HG03159 (cell line): ENCODE measurements around the gene KRTAP1-1.
"Not testable (repeated sequence)": the region's sequence is repeated elsewhere in the genome, so short reads cannot be mapped to it uniquely, and the experiment has no call there.

ENCODE experiments used
- ATAC-seq: cut with Tn5 transposase; IDR thresholded peaks from one replicate; pipeline ENCODE4 v1.9.1; 2021; ENCODE audit warnings: mild to moderate bottlenecking, moderate library complexity; ENCODE audit not compliant: unreplicated experiment

KRTAP1-1 gene

DNA sequence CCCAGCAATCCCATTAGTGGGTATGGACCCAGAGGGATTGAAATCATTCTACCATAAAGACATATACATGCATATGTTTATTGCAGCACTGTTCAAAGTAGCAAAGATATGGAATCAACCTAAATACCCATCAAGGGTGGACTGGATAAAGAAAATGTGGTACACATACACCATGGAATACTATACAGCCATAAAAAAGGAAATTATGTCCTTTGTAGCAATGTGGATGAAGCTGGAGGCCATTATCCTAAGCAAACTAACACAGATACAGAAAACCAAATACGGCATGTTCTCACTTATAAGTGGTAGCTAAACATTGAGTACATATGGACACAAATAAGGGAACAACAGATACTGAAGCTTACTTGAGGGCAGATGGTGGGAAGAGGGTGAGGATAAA lies 16.3 kb upstream of the KRTAP1-1 start:
- ATAC-seq, result no peak

DNA sequence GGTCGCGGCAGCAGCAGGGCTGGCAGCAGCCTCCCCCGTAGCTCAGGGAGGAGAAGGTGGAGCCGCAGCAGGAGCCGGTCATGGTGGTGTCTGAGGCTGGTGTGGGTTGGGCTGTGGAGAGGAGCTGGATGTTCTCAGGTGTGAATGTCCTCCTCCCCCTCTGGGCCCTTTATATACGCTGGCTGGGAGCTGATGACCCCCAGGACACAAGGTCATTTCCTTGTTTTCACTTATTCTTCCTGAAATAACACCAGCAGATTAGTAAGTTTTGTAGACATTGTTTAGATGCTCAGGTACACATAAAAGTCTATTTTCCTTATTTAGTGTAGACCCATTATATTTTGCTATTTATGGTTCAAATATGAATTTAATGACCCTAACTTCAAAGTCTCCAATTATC lies 13.9 kb upstream of the KRTAP1-1 start, which contains the start of gene KRTAP2-2:
Gene KRTAP2-2, minus strand, starts transcription at position 101 of the 400 bp plus-strand sequence. Its CDS starts 19 bp downstream, at position 82.
- ATAC-seq, result not testable (repeated sequence)

DNA sequence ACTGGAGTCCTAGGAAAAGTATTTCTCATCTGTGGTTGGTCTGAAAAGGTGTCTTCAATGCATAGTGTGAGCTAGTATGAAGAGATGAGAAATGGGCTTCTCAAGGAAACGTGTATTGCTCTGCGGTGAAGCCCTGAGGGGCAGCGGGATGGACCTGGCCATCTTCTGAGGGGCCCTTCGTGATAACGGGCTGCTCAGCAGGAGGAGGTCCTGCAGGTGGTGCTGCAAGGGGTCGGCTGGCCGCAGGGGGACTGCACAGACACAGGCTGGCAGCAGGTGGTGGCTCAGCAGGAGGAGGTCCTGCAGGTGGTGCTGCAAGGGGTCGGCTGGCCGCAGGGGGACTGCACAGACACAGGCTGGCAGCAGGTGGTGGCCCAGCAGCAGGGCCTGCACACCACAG lies 13.3 kb upstream of the KRTAP1-1 start:
- not testable (repeated sequence) for ATAC-seq

DNA sequence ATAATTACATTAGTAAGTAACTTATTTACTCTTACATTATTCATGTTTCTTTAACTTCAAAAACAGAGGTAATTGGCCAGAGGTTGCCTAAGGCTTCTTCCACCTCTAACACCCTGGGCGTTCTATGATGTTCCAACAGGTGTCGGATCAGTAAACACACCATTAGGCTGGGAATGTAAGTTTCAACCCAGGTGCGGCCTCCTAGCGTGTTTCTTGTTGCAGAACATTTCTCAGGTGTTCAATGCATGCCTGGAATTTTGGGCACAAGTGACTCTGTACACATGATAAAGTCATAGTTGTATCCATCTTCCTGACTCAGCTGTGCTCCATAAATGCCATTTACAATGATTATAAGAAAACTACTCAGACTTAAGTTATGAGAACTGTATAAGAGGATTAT lies 12.8 kb upstream of the KRTAP1-1 start:
- ATAC-seq, result no peak

DNA sequence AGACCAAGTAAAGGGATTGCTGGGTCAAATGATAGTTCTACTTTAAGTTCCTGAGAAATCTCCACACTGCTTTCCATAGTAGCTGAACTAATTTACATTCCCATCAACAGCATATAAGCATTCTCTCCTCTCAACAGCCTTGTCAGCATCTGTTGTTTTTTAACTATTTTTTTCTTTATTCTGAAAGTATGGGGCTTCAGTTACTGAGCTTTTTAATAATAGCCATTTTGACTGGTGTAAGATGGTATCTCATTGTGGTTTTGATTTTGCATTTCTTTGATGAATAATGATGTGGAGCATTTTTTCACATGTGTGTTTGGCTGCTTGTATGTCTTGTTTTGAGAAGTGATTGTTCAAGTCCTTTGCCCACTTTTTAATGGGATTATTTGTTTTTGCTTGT lies 11.3 kb upstream of the KRTAP1-1 start:
- no peak for ATAC-seq

DNA sequence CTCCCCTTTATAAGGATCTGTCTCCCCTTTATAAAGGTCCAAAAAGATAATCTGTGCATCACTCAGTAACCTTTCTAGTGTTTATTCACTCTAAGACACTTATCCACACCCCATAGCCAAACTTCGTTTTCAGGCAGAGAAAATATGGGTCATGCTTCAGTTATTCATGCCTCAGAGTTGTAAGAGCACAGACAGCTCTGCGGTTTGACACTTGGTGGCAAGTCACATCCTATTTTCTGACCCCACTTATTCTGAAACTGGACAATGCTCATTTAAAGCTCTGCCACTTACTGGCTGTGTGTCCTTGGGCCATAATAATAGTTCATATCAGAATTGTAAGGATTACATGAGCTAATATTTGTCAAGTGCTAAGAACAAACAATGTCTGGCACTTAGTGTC lies 7.9 kb upstream of the KRTAP1-1 start:
- ATAC-seq, result no peak

DNA sequence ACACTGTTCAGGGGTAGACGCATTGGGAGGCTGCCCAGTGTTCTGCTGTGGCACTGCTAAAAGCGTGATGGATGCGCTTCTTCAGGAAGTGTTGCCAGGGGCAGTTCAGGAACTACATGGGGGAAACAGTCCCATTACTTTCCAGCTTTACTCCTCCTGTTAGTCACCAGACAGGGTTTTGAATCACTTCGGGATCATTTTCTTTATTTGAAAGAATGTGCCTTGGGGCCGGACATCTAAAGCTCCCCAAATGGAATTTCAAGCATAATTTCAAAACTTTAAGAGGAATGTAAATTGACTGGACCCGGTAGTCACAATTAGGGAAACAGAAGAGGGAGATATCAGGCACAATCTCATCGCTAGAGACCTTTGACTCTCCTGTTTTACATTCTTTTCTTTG lies 7.2 kb upstream of the KRTAP1-1 start:
- ATAC-seq, result no peak

DNA sequence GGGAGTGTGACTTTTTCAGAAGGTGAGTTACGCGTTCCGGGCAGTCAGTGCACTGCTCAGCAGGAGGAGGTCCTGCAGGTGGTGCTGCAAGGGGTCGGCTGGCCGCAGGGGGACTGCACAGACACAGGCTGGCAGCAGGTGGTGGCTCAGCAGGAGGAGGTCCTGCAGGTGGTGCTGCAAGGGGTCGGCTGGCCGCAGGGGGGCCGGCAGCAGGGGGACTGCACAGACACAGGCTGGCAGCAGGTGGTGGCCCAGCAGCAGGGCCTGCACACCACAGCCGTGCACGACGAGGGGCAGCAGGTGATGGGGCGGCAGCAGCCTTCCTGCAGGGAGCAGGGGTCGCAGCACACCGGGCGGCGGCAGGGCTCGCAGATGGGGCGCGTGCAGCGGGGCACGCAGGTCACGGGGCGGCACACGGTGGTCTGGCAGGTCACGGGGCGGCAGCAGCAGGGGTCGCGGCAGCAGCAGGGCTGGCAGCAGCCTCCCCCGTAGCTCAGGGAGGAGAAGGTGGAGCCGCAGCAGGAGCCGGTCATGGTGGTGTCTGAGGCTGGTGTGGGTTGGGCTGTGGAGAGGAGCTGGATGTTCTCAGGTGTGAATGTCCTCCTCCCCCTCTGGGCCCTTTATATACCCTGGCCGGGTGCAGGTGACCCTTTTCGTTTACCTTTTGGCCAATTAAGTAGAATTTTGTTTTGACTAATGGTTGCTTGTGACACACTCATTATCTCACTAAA lies 5.7 kb upstream of the KRTAP1-1 start, which contains the start of gene KRTAP2-1:
Gene KRTAP2-1, minus strand, starts transcription at position 582 of the 731 bp plus-strand sequence. Its CDS starts 49 bp downstream, at position 533.
- ATAC-seq, result not testable (repeated sequence)

DNA sequence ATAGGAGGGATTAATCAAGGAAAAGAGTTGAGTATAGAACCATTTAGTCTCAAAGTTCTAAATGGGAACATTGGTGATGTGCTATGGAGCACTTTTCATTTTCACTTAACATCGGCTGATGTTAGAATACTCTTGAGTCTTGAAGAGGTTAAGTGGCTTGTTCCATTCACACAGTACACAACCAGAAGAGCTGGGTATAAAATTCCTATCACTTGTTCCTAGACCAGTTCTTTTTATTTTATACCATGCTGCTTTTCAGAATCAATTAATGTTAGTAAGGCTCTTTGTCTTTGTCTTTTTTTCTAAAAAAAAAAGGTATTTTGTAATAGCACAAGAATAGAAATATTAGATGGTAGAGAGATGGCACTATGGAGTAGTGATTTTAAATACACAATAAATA lies 1.7 kb upstream of the KRTAP1-1 start:
- no peak for ATAC-seq

DNA sequence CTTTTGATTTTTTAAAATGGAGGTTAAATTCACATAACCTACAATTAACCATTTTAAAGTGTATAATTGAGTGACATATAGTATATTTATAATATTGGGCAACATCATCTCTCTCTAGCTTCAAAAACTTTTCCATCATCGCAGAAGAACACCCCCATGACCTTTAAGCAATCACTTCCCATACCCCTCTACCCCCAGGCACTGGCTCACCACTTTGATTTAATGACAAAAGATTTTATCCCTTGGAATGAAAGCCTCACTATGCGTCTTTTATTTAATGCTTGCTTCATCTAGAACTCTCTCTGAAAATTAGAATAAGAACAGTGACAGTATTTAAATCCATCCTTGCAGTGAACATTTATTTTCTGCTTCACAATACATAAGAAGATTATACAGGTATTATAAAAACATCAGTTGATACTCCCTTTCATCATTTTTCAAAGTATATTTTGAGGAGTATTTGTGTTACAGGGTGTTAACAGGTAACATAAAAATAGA lies 3.3 kb downstream of the KRTAP1-1 start:
- no peak for ATAC-seq

DNA sequence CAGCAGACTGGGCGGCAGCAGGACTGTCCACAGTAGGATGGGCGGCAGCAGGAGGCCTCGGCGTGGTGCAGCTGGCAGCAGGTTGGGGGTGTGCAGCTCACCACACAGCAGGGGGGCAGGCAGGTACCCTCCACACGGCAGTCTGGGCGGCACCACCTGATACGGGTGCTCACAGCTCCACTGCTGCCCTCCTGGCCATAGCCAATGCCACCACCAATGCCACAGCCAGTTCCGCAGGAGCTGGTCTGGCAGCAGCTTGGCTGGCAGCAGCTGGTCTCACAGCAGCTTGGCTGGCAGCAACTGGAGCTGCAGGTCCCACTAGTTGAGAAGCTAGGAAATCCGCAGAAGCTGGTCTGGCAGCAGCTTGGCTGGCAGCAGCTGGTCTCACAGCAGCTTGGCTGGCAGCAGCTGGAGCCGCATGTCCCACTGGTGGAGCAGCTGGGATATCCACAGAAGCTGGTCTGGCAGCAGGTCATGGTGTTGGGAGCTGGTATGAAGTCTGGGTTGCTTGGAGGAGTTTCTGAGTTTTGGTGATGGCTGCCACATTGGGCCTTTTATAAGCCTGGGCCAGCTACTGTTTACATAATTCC lies 6.8 kb downstream of the KRTAP1-1 start, which contains the start of gene KRTAP1-3:
Gene KRTAP1-3, minus strand, starts transcription at position 529 of the 590 bp plus-strand sequence. Its CDS starts 53 bp downstream, at position 476.
- ATAC-seq, result not testable (repeated sequence)

DNA sequence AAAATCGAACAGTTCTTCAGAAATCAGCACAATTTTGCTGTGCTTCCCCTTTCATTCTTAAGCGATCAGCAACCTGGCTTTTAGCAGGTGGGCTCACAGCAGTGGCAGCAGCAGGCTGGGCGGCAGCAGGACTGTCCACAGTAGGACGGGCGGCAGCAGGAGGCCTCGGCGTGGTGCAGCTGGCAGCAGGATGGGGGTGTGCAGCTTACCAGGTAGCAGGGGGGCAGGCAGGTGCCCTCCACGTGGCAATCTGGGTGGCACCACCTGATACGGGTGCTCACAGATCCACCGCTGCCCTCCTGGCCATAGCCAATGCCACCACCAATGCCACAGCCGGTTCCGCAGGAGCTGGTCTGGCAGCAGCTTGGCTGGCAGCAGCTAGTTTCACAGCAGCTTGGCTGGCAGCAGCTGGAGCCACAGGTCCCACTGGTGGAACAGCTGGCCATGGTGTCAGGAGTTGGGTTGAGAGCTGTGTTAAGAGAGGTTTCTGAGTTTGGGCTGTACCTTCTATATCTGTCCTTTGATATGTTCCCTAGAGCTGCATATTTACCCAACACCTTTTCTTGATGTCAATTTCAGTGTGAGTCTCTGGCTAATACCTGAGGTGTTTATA lies 11.5 kb downstream of the KRTAP1-1 start, which contains the start of gene KRTAP1-4:
Gene KRTAP1-4, minus strand, starts transcription at position 563 of the 613 bp plus-strand sequence. Its CDS starts 117 bp downstream, at position 446.
- ATAC-seq, result no peak

DNA sequence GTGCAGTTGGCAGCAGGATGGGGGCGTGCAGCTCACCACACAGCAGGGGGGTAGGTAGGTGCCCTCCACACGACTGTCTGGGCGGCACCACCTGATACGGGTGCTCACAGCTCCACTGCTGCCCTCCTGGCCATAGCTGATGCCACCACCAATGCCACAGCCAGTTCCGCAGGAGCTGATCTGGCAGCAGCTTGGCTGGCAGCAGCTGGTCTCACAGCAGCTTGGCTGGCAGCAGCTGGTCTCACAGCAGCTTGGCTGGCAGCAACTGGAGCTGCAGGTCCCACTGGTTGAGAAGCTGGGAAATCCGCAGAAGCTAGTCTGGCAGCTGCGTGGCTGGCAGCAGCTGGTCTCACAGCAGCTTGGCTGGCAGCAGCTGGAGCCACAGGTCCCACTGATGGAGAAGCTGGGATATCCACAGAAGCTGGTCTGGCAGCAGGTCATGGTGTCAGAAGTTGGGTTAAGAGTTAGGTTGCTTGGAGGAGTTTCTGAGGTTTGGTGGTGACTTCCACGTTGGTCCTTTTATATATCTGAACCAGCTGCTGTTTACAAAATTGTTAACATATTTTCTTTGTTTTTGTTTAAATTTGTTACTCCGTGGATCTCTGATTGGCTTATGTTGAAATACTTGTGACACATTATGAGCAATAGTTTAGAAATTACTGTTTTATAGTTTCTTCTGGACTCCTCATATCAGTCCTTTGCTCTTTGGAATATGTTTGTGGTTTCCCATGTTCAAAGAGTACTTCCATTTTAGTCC lies 14.4 kb downstream of the KRTAP1-1 start, which contains the start of gene KRTAP1-5:
Gene KRTAP1-5, minus strand, starts transcription at position 494 of the 757 bp plus-strand sequence. Its CDS starts 53 bp downstream, at position 441.
- ATAC-seq, result no peak

DNA sequence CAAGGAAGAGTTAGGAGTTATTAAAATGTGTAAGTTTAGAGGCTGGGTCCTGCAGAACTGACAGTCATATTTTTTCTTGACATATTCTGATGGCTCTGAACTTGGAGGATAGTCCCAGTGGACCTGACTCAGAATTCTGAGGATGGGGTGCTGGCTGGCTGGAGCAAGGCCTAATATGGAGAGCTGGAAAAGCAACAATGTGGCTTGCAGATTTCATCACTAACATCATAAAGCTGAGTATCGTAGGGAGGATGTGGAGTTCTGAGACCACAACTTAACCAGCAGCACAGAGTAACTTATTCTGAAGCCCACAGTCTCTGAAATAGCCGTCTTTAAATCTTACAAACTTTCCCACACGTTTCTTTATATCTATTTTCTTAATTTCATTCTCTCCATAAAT lies 16.6 kb downstream of the KRTAP1-1 start:
- no peak for ATAC-seq

DNA sequence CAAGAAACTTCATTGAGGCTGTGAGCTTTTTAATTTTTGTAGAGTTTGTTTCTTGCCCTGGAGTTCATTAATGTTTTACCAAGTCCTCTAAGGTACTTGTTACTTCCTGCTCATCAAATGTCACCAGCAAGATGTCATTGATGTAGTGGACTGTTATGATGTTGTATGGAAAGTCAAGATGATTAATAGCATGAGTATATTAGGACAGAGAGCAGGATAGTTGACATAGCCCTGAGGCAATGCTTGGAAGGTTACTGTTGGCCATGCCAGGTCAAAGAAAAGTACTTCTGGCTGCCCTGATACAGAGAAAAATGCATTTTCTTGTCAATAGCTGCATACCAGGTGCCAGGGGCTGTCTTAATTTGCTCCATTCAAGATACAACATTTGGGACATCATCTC lies 20.9 kb downstream of the KRTAP1-1 start:
- ATAC-seq, result no peak

DNA sequence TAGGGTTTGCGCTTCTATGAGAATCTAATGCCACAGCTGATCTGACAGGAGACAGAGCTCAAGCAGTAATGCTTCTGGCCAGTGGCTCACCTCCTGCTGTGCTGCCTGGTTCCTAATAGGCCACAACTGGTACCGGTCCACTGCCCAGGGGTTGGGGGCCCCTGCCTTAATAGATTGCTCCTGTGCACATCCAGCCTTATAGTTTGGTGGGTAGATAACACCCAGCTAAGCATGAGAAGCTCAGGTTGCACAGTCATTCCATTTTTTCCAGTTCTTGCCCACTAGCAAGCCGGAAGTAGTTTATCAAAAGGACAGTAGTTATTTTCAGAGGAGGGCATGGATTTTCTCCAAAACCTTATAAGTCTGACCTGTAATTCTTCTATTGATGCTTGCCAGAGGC lies 21.8 kb downstream of the KRTAP1-1 start:
- ATAC-seq, result no peak

DNA sequence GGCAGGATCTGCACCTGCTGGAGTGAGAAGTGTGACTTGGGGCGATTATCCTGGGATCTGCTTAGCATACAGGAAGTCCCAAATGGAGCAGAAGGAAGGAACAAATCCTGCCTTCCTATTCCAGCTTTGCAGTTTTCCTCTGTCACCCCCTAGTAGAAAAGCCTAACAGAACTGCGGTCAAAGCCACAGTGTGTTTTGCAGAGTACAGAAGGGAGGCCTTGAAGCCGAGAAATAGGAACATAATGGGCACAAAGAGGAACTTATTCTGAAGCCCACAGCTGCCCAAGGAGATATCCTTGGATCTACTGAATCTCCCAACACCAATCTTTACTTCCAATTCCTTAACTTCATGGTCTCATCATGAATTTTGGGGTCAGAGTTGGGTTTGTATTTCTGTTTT lies 22.7 kb downstream of the KRTAP1-1 start:
- no peak for ATAC-seq

DNA sequence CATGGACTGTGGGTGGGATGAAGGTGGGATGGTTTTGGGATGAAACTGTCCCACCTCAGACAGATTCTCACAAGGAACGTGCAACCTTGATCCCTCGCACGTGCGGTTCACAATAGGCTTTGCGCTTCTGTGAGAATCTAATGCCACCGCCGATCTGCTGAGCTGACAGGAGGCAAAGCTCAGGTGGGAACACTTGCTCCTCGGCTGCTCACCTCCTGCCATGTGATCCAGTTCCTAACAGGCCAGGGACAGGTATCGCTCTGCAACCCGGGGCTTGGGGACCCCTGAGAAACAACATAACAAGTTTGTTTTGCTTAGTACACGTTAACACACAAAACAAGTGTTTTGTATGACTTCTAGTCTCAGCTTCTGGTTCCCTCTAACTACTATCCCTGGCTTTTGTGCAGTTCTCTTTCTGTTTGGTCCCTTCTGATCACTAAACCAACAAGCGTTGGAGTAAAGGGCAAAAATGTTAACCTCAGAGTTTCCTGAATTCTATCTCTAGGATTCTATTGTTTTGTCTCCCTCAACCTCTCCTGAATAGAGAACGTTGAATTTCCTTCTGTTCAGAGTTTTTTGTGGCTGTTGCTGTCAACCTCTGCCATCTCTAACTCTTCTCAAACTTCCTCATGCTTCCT lies 24.6 kb downstream of the KRTAP1-1 start:
- no peak for ATAC-seq

DNA sequence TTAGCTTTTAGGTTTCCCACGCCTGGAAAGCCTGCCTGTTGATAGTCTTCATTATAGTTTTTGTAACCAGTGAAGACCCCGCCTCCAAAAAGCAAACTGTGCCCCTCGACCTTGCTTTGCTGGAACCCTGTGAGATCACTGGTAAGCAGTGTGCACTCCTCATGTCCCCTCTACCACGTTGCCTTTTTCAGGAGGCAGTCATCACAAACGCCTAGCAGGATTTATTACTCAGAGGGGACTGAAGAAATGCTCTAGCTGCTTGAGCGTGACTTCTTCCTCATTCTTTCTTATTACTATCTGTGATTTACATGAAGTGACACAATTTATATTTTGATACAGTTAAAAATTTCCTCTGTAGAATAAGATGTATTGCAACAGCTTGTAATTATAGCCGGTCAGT lies 25.8 kb downstream of the KRTAP1-1 start:
- no peak for ATAC-seq

DNA sequence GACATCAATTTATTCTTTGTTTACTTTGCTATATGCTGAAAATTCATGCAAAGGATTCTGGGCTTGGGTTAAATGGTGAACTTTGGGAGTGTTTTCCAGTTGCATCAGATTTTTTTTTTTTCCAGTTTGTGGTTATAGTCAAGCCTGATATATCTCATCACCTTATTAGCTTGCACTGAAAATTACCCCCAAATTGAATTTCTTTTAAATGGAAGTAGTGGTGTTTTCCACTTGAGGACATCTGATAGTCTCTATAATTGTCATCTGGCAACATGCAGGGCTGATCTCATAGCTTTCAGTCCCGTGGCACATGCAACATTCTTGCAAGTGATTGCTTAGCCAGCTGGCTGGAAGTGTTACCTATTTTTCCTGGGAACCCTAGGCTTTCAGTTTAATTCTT lies 27.6 kb downstream of the KRTAP1-1 start:
- no peak for ATAC-seq
